ENCODE measurements around the gene BRSK2.

BRSK2 gene

DNA sequence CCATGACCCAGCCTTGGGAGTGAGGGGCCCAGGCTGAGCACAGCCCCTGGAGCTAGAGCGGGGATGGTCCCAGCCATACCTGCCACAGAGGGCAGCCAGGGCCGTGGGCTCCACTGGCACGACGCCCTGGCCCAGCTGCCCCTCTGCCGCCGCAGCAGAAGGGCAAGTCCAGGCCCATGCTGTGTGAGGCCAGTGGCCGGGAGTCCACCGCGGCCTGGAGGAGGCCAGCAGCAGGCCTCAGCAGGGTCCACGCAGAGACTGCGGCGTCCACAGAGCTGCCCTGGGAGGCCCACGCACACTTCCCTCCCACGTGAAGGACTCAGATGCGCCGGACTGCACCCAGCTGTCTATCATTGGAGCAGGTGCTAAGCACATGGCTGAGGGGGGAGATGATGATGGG lies 73.3 kb downstream of the BRSK2 start:
- no peak for DNase-seq (ENCODE audit: low read depth in 2 of 2, low spot score in 1 of 2)

DNA sequence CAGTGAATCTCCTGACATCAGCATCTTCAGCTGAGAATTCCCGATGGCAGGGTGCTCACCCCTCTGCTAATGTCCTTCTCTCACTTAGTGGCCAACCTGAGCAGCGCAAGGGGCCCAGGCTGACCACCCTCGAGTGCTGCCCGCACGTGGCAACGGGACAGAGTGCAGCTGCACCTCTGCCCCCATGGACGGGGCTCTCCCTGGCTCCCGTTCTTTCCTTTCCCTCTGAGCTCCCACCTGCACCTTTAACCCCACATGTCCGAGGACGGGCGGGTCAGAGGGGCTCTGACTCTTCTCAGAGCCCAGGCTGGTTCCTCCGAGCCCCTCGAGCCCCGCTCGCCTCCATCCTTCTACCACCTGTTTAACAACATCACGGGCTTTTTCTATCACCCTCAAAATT lies 77.0 kb downstream of the BRSK2 start:
- DNase-seq (ENCODE audit: low read depth in 2 of 2, low spot score in 1 of 2), result no peak

DNA sequence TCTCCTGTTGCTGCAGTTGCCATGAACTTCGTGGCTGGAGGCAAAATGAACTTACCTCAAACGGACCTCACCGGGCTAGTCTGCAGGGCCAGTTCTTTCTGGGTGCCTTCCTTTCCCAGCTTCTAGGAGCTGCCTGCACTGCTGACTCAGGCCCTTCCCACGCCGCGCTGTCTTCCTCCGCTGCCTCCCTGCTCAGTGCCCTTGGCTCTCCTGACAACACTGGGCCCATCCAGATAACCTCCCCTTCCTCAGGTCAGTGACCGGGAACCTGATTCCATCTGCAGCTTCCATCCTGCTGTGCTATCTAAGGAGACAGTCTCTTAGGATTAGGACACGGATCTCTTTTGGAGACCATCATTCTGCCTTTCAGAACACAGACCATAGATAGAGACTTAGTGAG lies 77.5 kb downstream of the BRSK2 start:
- no peak for DNase-seq (ENCODE audit: low read depth in 2 of 2, low spot score in 1 of 2)

DNA sequence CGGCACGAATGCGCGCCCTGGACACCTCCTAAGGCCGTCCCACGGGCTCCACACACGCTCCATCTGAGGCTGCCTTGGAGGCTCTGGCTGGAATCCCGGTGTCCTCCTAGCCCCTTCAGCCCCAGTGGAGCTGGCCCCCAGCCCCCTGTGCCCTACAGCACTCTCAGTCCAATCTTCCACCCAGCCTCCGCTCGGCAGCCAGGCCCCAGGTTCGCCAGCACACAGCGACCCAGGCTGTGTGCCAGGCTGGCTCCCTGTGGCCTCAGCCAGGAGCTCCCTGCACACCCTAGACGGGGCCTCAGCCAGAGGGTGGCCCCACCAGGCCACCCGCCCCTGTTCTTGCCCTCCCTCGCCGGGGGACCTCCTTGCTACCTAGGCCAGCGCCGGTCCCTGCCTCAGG lies 78.3 kb downstream of the BRSK2 start:
- no peak for DNase-seq (ENCODE audit: low read depth in 2 of 2, low spot score in 1 of 2)

DNA sequence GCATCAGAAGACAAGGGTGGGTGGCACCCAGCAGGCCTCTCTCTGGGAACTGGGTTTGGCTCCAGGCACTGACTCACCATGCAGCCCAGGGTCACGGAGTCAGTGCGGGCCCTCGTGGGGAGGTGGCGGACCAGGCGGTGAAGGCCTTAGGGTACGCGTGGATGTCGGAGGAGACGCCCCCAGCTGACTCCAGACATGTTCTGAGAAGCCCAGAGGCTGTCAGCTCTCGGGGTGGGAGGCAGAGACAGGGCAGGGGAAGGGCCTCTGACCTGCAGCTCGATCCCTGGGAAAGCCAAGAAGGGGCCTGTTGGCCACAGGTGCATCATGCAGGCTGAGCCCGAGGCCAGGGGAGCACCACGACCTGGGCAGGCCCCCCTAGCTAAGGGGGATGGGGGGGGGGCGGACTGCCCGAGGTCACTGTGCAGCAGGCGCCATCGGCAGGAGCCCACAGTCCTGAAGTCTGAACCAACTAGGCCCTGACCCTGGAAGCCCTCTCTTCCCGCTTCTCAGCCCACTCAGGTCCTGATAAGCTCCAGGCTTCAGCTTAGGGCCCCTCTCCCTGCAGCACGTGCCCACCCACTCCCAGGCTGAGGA lies 78.8 kb downstream of the BRSK2 start:
- DNase-seq (ENCODE audit: low read depth in 2 of 2, low spot score in 1 of 2), result no peak

DNA sequence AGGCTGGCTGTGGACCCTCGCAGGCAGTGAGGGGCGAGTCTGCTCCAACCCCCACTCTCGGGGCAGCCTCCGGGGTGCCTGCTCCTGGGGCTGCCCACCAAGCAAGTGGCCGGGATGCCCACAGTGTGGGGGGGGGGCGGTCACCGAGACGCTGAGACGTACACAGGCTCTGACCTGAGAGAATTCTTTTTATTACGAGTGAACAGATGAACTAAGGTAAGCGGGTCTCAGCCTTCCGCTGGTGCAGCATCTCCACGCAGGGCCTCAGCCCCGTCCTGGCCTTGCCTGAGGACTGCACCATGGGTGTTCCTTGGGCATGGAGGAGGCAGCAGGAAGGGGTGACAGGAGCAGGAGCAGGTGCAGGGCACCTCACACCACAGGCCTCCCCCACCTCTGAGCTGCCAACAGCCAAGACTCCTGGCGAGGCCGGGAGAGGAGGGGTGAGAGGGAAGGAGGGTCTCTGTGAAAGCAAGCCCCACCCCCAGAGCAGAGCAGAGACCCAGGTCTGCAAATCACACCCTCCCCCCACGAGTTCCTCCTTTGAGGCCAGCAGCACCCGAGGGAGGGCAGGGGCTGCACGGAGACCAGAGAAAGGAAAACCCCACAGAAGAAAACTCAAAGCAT lies 79.7 kb downstream of the BRSK2 start:
- no peak for DNase-seq (ENCODE audit: low read depth in 2 of 2, low spot score in 1 of 2)

DNA sequence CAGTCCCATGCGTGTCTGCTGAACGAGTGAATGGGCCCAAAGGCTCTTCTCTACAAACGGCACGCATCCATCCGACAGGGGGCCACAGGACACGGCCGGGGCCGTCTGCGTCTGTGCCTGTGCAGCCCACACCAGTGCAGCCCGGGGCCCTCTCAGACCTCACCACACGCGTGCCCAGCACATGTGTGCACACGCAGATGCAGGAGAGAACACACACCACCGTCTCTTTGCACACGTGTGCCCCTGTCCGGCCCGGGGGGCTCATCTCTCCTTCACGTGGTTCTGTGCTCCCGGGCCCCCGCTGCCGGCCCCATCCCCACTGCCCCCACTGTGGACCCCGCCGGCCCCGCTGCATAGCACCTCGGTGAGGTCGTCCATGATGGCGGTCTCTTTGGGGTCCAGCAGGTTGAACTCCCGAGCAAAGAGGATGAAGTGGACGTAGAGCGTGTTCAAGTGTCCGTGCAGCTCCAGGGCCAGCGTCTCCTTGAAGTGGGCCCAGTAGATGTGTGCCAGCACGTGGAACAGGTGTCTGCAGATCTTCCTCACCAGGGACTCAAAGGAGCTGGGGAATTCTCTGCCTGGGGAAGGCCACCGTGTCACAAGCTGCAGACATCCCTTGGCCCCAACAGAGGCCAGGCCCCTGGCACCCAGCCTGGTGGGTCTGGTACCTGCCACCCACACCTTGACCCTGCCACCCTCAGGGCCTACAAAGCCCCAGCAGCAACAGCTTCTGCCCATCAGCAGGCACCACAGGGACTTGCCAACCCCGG lies 80.4 kb downstream of the BRSK2 start:
- DNase-seq (ENCODE audit: low read depth in 2 of 2, low spot score in 1 of 2), result no peak

DNA sequence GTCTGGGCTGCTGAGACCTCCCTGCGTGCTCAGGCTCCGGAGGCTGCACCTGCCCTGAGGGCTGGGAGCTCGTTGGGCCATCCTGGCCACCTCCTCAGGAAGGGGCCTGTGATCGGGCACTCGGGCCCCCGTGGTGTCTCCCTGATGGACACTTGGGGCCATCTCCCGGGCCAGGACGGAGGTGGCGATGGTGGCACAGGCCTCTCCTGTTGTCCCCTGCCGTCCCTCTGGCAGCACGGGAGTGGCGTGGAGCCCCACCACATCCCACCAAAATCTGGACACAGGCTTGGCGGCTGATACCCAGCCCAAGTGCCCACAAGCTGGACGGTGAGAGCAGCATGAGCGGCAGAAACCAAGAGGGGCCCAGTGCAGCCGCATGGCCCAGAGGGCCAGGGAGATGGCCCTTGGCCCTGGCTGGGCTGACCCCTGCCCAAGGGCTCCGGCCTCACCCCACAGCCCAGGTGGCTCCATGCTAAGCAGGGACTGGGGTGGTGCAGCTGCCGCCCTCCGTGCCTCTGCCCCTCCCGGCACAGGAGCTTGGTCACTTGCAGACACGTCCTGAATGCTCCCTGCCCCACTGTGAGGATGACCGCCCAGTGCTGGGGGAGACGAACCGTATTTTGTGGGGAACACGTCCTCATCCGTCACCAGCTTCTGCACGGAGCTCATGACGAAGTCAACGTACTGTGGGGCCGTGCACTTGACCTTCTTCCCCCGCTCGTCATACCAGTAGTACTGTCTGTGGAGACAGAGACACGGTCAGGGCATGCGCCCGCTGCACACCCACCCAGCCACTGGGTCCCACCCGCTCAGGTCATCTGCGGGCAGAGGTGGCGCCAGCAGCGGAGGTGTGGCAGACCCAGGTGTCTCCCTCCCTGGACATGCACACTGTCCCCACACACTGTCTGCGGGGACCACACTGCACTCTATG lies 81.2 kb downstream of the BRSK2 start:
- DNase-seq (ENCODE audit: low read depth in 2 of 2, low spot score in 1 of 2), result no peak

DNA sequence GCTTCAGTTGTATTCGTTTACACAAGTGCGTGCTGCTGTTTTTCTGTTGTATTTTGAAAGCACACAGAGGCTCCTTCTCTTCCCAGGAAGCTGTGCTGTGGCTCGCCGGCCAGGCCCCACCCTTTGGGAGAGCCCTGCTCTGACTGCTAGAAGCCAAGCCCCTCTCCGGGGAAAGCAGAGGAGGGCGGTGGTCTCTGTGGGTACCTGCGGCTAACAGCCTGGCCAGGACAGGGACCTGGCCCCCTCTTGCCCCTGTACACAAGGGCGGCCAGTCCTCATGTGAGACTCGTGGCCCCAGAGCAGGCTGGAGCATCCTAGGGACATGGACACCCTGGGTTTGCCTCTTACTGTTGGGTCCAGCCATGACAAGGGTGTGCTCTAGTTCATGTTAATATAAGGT lies 82.0 kb downstream of the BRSK2 start:
- DNase-seq (ENCODE audit: low read depth in 2 of 2, low spot score in 1 of 2), result no peak

DNA sequence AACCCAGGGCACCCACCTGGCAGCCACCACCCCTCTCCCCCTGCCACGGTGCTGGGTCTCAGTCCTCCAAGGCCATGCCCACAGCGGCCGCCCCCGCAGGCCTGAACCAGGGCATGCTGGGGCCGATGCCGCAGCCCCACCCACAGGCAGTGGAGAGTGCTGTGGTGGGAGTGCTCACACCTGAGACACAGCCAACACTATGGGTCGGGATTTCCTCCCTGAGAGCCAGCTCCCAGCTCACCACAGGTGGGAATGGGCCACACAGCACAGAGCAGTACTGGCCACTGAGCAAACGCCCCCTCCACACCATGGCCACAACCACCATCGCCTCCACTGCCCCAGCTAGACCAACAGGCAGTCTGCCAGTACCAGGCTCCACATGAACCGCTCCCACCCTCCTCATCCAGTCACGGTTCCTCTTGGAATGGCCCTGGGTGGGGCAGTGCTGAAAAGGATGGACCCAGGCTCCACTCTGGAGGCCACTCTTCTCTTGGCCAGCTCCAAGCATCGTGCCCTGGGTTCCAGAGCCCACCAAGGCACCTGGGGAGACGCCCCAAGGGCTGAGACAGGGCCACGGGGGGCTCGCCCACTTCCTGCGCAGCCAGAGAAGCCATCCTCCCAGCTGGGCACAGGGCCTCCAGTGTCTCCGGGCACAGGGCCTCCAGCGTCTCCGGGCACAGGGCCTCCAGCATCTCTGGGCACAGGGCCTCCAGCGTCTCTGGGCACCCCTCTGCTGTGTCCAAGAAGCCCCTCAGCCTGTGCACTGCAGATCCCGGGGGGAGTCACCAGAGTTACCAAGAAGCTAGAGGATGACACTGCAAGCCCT lies 82.7 kb downstream of the BRSK2 start:
- no peak for DNase-seq (ENCODE audit: low read depth in 2 of 2, low spot score in 1 of 2)

DNA sequence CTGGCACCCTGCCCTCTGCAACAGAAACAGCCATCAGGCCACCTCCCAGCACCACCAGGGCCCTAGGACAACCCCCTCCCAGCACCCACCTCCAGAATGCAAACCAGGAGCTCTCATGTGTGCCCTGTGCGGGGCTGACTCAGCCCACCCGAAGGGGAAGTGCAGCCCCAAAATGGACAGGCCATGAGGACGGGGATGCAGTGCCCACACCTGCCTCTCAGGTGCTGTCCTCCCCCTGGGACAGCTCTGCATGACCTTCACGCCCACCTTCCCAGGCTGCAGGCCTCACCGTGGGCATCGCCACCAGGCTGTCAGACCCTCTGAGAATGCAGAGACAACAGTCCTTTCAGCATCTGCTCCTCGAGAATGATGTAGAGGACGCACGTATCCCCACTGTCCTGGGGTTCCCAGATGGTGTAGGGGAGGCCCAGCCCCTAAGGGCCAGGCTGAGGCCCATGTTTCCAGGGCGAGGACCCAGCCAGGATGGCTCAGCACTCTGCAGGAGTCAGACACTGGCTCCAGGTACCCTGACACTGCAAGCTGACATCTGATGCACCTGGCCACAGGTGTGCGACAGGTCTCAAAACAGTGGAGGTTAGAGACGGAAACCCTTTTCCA lies 83.4 kb downstream of the BRSK2 start:
- DNase-seq (ENCODE audit: low read depth in 2 of 2, low spot score in 1 of 2), result no peak

DNA sequence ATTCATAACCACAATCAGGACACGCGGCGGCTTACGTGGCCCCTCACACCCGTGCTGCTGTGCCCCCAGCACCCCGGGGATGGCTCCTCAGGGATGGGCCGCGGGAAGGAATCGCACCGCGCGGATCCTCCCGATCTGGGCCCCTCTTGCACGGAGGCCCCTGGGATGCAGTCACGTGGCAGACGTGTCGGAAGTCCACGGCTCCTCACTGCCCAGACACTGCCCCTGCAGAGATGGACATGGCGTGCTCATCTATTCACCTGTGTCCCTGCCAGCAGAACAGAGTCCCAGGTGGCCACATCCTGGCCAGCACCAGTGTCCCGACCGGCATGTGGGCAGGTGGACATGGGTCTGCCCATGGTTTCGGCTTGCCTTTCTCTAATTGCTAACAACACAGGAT lies 84.1 kb downstream of the BRSK2 start:
- DNase-seq (ENCODE audit: low read depth in 2 of 2, low spot score in 1 of 2), result no peak

DNA sequence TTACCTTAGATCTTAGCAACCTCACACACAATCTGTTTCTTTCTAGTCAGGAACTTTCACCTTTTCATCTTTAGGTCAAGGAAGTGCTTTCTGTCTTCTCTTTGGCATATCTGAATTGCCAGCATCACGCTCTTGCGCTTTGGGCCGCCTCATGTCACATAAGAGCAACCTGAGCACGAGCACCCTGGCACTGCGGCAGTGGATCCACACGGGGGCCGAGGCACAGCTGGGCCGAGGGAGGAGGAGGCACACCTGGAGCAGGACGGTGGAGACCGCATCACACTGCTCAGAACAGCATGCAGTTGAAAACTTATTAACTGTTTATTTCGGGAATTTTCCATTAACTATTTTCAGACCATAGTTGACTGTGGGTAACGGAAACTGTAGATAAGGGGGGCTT lies 86.1 kb downstream of the BRSK2 start:
- DNase-seq (ENCODE audit: low read depth in 2 of 2, low spot score in 1 of 2), result no peak

DNA sequence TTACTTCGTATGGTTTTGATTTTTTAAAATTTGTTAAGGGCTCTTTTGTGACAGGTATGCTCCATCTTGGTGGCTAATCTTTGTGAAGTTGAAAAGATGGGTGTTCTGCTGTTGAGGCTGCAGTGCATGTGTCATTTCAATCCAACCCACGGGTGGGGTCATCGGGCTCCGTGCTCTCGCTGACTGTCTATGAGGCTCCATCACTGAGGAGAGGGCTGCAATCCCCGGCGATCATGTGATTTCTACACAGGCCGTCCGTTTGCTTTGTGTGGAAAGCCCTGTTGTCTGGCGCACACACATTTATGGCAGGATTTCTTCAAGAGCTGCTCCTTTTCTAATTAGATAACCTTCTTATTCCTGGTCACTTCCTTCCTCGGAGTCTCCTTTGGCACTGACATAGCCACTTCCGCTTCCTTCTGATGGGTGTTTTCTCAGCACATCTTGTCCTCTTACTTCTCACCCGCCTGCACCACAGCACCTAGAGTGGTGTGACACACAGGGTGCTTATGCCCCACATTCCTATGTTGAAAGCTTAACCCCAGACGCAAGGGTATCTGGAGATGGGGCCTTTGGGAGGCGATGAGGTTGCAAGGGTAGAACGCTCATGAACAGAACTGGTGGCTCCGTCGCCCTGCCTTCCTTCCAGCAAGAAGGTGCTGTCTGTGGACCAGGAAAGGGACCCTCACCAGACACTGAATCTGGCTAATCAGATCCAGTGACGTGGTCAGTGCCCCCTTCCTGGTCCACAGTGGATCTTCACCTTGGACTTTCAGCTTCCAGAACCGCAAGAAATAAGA lies 87.4 kb downstream of the BRSK2 start:
- no peak for DNase-seq (ENCODE audit: low read depth in 2 of 2, low spot score in 1 of 2)

DNA sequence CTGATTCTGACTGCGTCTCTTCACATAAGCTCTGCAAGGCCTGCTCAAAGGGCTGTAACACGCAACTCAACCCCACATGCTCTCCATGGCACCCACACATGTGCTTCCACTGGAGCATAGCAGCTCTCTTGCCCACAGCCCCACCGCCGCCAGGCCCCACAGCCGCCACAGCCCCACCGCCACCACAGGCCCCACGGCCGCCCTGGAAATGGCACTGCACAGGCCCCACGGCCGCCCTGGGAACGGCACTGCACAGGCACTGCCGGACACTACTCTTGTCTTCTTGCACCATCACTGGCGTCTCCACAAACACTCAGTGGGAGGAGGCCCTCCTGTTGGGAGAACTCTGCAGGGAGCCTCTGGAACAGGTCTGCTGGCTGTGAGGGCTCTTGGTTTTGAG lies 88.3 kb downstream of the BRSK2 start:
- no peak for DNase-seq (ENCODE audit: low read depth in 2 of 2, low spot score in 1 of 2)

DNA sequence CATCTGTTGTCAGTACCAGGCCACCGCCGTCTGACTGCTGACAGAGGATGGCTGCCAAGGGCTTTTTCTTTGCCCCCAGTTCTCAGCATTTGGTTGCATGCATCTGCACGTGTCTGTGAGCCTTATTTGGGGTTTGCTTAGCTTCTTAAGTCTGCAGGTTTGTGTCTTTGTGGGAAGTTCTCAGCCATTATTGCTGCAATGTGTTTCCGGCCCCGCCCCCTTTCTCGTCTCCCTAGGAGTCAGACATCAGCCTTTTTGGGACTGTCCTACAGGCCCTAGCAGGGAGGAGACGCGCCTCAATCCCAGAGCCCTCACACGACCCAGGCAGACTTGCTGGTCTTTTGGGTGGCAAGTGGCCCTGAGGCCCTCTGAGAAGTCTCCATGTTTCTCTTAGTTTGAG lies 88.8 kb downstream of the BRSK2 start:
- DNase-seq (ENCODE audit: low read depth in 2 of 2, low spot score in 1 of 2), result no peak

DNA sequence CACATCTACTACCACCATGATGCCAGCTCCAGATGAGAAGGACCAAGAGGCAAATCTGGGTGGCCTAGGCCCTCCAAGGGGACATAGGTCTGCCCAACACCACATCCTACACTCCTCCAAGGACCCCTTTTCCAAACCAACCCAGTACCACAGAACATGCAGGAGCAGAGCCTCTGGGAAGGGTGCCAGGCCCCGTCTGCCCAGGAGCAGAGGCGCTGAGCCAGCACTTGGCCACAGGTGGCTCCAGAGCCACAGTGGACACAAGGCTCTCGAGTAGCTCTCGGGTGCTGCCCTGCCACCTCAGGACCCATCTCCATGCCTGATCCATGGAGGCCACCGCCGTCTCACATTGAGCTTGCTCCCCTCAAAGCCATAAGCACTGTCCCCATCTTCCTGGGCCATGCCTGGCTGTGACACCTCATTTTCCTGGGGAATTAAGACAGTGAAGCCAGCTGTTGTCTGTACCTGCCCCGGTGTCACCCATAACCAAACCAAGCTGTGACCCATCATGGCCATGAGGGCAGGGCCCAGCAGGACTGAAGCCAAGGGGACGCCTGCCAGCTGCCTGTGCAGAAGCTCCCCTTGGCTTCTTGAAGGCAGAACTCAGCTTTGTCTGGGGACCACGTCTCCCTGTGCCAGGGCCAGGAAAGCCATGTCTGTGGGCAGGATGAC lies 89.4 kb downstream of the BRSK2 start:
- DNase-seq (ENCODE audit: low read depth in 2 of 2, low spot score in 1 of 2), result no peak

DNA sequence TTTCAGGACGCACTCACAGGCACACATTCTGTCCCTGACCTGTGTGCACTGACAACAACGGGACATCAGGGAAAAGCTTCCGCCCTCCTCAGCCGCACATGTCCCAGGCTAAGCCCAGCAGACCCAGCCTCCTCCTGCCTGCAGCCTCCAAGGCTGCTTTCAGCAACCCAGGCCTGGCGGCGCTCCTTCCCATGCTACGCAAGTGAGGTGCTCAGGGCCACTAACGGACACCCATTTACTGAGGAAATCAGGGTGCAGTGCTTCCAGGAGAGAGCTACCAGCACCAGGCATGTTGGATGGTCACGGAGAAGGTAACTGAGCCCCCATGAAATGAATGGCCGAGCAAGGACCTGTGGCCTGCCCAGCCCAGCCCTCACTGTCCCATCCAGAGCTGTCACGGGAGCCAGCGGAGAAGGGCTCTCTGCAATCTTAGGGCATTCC lies 90.0 kb downstream of the BRSK2 start:
- no peak for DNase-seq (ENCODE audit: low read depth in 2 of 2, low spot score in 1 of 2)

DNA sequence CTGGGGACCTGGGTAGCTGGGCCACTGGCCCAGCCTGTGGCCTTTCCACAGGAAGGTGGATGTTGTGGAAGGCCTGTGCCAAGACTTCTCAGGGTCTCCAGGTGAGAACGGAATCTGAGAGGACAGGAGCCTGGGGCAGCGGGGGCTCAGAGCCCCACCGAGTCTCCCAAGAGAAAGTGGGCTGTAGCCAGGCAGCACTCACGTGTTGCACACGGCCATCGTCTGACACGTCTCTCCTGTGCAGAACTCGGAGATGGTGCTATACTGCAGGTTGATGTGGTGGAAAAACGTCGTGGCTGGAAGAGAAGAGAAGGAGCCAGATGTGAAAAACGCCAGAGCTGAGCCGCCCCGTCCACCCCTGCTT lies 90.4 kb downstream of the BRSK2 start:
- DNase-seq (ENCODE audit: low read depth in 2 of 2, low spot score in 1 of 2), result no peak

Measured in stimulated activated CD8-positive, alpha-beta memory T cell treated with anti-CD3 and anti-CD28 coated beads, Interleukin-4, amount 100 ng/mL, for 4 hours (primary cell).